Measurements from ENCODE around the gene NYAP1. TPM values are rescaled to one million over a fixed set of nuclear protein-coding genes. Genes with fewer than 3 reads are reported as not detected.
"Not testable (repeated sequence)": the region's sequence is repeated elsewhere in the genome, so short reads cannot be mapped to it uniquely, and the experiment has no call there.

Gene NYAP1
- total RNA-seq, 1 donor from 2014 or later, result not detected

DNA sequence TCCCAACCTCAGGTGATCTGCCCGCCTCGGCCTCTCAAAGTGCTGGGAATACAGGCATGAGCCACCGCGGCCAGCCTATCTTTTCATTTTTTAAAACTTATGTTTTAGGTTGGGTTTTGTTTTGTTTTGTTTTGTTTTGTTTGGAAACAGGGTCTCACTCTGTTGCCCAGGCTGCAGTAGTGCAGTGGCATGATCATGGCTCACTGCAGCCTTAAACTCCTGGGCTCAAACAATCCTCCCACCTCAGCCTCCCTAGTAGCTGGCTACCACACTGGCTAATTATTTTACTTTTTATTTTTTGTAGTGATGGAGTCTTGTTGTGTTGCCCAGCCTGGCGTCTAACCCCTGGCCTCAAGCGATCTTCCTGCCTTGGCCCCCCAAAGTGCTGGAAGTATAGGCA, 35.9 kb downstream of the NYAP1 start:
- intact Hi-C loops (cut with micrococcal nuclease), result no loop called here
- CTCF ChIA-PET, result no interaction called here

DNA sequence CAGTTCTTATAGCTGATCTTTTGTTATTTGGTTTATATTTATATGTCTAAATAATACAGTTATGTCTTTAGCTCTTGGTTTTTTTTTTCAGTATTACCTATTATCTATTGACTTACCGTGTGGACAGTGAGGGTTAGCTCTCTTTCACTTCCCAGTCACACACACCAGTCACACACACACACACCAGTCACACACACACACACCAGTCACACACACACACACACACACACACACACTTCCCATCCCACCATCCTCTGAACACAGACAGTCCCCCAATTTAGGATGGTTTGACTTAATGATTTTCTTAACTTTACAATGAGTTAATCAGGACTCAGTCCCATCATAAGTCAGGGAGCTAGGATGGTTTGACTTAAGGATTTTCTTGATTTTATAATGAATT, 36.4 kb downstream of the NYAP1 start:
- CTCF ChIA-PET, result no interaction called here
- no peaks in the 10 kb centered on the region for H3K36me3 Mint-ChIP-seq (ENCODE audit: low read depth)
- peaks cover 9% of the 10 kb centered on the region for H3K4me1 Mint-ChIP-seq
- DNase-seq (no peak), ATAC-seq (ENCODE audit: low read depth) (no peak)
- intact Hi-C loops (cut with micrococcal nuclease), result no loop called here
- H3K4me3 Mint-ChIP-seq, result no peak overlapping the region
- TF ChIP-seq, protein P1, sequence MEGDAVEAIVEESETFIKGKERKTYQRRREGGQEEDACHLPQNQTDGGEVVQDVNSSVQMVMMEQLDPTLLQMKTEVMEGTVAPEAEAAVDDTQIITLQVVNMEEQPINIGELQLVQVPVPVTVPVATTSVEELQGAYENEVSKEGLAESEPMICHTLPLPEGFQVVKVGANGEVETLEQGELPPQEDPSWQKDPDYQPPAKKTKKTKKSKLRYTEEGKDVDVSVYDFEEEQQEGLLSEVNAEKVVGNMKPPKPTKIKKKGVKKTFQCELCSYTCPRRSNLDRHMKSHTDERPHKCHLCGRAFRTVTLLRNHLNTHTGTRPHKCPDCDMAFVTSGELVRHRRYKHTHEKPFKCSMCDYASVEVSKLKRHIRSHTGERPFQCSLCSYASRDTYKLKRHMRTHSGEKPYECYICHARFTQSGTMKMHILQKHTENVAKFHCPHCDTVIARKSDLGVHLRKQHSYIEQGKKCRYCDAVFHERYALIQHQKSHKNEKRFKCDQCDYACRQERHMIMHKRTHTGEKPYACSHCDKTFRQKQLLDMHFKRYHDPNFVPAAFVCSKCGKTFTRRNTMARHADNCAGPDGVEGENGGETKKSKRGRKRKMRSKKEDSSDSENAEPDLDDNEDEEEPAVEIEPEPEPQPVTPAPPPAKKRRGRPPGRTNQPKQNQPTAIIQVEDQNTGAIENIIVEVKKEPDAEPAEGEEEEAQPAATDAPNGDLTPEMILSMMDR (IDR thresholded peaks at IDR 0.05), result no peak
- no peaks in the 10 kb centered on the region for H3K9me3 Mint-ChIP-seq
- no peak overlapping the region for H3K27ac Mint-ChIP-seq
- no peaks in the 10 kb centered on the region for H3K27me3 Mint-ChIP-seq
- POLR2A ChIA-PET, result interaction anchor here (0.7 to 0.8 kb wide), 2 partner anchors 12 to 290 kb away, joined by 3 read pairs; no protein-coding TSS in a partner anchor

More for the DNA sequence above, 35.9 kb downstream of the NYAP1 start:
- Mint-ChIP-seq H3K4me1 (peaks cover 9% of the 10 kb centered on the region), H3K27me3 (no peaks in the 10 kb centered on the region), H3K36me3 (ENCODE audit: low read depth) (no peaks in the 10 kb centered on the region), H3K4me3 (no peak overlapping the region), H3K27ac (no peak overlapping the region), H3K9me3 (no peaks in the 10 kb centered on the region)
- DNase-seq (no peak), ATAC-seq (ENCODE audit: low read depth) (no peak)
- POLR2A ChIA-PET, result interaction anchor here (0.7 to 0.8 kb wide), 2 partner anchors 11 to 289 kb away, joined by 3 read pairs; no protein-coding TSS in a partner anchor
- TF ChIP-seq, protein P1 (IDR thresholded peaks at IDR 0.05), result no peak

DNA sequence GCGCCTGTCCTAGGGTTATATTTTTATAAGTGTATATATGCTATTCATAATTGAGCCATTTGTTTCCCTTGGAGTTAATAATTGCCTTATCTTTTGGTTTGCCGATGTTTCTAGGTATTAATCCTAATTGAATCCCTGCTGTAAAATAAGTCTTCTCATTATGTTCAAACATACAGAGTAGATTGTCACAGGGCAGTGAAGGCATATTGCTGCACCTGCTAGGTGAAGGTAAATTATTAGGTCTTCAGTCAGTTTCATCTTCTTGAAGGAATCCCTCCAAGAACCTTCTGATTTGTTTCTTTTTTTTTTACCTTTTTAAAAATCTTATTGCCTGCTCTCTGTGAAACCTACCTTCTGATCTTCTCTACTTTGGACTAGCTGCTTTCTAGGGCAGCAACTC, 37.3 kb downstream of the NYAP1 start:
- no peaks in the 10 kb centered on the region for H3K27me3 Mint-ChIP-seq
- ChIA-PET POLR2A (no interaction called here), CTCF (no interaction called here)
- no peak overlapping the region for H3K4me3 Mint-ChIP-seq
- TF ChIP-seq, protein P1 (IDR thresholded peaks at IDR 0.05), result no peak
- DNase-seq (no peak), ATAC-seq (ENCODE audit: low read depth) (no peak)
- intact Hi-C loops (cut with micrococcal nuclease), result no loop called here
- H3K27ac Mint-ChIP-seq, result no peak overlapping the region
- no peaks in the 10 kb centered on the region for H3K36me3 Mint-ChIP-seq (ENCODE audit: low read depth)
- no peaks in the 10 kb centered on the region for H3K9me3 Mint-ChIP-seq
- H3K4me1 Mint-ChIP-seq, result peaks cover 6% of the 10 kb centered on the region

DNA sequence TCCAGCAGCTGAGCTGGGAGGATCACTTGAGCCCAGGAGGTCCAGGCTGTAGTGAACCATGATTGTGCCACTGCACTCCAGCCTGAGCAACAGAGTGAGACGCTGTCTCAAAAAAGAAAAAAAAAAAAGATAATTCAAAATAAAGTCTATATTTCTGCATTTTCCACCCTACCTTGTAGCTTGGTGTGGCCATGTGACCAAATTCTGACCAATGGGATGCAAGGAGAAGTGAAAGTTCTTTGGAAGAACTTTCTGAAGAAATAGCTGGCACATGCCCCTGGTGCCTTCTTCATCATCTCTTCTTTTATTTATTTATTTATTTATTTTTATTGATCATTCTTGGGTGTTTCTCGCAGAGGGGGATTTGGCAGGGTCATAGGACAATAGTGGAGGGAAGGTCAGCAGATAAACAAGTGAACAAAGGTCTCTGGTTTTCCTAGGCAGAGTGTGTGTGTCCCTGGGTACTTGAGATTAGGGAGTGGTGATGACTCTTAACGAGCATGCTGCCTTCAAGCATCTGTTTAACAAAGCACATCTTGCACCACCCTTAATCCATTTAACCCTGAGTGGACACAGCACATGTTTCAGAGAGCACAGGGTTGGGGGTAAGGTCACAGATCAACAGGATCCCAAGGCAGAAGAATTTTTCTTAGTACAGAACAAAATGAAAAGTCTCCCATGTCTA, 38.3 kb downstream of the NYAP1 start:
- H3K4me3 Mint-ChIP-seq; H3K27ac Mint-ChIP-seq; ATAC-seq (ENCODE audit: low read depth); CTCF ChIA-PET; H3K36me3 Mint-ChIP-seq (ENCODE audit: low read depth); H3K9me3 Mint-ChIP-seq; intact Hi-C loops (cut with micrococcal nuclease); POLR2A ChIA-PET; H3K27me3 Mint-ChIP-seq; DNase-seq; H3K4me1 Mint-ChIP-seq: not testable (repeated sequence)

DNA sequence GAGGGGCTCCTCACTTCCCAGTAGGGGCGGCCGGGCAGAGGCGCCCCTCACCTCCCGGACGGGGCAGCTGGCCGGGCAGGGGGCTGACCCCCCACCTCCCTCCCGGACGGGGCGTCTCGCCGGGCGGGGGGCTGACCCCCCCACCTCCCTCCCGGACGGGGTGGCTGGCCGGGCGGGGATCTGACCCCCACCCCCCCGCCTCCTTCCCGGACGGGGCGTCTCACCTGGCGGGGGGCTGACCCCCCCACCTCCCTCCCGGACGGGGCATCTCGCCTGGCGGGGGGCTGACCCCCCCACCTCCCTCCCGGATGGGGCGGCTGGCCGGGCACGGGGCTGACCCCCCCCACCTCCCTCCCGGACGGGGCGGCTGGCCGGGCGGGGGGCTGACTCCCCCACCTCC, 39.5 kb downstream of the NYAP1 start:
- H3K9me3 Mint-ChIP-seq; POLR2A ChIA-PET; H3K36me3 Mint-ChIP-seq (ENCODE audit: low read depth); H3K27ac Mint-ChIP-seq; intact Hi-C loops (cut with micrococcal nuclease); H3K27me3 Mint-ChIP-seq; H3K4me3 Mint-ChIP-seq; DNase-seq; ATAC-seq (ENCODE audit: low read depth); CTCF ChIA-PET; H3K4me1 Mint-ChIP-seq: not testable (repeated sequence)

DNA sequence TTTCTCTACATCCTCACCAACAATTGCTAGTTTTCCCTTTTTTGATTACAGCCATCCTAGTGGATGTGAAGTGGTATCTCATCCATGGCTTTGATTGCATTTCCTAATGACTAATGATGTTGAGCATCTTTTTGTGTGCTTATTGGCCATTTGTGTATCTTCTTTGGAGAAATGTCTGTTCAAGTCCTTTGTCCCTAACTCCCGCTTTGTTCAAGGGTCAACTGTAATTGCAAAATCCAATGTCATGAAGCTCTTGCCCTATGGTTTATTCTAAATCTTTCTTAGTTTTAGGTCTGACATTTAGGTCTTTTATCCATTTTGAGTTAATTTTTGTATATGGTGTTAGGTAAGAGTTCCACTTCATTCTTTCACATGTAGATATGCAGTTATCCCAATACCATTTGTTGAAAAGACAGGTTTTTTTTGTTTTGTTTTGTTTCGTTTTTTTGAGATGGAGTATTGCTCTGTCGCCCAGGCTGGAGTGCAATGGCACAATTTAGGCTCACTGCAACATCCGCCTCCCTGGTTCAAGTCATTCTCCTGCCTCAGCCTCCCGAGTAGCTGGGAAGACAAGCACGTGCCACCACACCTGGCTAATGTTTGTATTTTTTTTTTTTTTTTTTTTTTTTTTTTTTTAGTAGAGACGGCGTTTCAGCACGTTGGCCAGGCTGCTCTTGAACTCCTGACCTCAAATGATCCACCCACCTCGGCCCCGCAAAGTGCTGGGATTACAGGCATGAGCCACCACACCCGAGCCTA, 44.6 kb downstream of the NYAP1 start:
- ATAC-seq (ENCODE audit: low read depth); H3K9me3 Mint-ChIP-seq; H3K4me1 Mint-ChIP-seq; CTCF ChIA-PET; H3K27ac Mint-ChIP-seq; H3K4me3 Mint-ChIP-seq; intact Hi-C loops (cut with micrococcal nuclease); H3K27me3 Mint-ChIP-seq; DNase-seq; H3K36me3 Mint-ChIP-seq (ENCODE audit: low read depth): not testable (repeated sequence)
- POLR2A ChIA-PET, result interaction anchor here (0.7 to 1.3 kb wide), 2 partner anchors 11 to 105 kb away, joined by 3 to 4 read pairs; partner anchors contain the start of gene AGFG2

Data from activated B cell treated with CpG ODN at 0.5 μM for 24 hours (primary cell).